NCI-H1048 (cell line): ENCODE measurements around the gene LTA.
"Not testable (repeated sequence)": the region's sequence is repeated elsewhere in the genome, so short reads cannot be mapped to it uniquely, and the experiment has no call there.

Experiments
- DNase-seq: peaks from one replicate; lab custom pipeline; 2025; lab: John Stamatoyannopoulos, UW

Gene LTA

DNA sequence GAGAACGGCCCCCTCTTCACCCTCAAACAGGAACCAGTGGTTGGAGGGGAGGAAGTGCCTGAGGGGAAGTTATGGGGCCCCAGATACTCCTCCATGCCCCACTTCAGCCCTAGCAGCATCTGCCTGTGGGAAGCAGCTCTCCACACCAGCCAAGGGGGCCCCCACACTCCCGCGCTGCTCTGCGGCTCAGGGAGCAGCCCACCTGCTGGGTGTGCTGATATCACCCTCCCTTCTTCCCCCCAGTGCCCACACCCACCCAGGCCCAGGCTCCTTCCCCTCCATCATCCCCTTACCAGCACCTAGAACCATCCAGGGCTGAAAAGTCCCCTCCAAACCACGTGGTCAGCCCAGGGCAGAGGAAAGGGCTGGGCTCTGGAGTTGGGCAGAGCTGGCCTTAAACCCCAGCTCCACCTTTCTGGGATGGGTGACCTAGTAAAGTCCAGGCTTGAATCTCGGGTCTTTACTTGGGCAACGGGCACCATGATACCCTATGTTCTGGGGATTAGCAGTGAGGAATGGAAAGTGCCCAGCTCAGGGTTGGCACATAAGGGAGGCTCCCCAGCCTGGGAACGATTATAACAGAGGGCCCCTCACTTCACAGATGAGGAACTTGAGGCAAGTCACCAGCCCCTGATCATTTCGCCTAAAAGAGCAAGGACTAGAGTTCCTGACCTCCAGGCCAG is 14.7 kb downstream of the LTA start:
- DNase-seq = no peak

DNA sequence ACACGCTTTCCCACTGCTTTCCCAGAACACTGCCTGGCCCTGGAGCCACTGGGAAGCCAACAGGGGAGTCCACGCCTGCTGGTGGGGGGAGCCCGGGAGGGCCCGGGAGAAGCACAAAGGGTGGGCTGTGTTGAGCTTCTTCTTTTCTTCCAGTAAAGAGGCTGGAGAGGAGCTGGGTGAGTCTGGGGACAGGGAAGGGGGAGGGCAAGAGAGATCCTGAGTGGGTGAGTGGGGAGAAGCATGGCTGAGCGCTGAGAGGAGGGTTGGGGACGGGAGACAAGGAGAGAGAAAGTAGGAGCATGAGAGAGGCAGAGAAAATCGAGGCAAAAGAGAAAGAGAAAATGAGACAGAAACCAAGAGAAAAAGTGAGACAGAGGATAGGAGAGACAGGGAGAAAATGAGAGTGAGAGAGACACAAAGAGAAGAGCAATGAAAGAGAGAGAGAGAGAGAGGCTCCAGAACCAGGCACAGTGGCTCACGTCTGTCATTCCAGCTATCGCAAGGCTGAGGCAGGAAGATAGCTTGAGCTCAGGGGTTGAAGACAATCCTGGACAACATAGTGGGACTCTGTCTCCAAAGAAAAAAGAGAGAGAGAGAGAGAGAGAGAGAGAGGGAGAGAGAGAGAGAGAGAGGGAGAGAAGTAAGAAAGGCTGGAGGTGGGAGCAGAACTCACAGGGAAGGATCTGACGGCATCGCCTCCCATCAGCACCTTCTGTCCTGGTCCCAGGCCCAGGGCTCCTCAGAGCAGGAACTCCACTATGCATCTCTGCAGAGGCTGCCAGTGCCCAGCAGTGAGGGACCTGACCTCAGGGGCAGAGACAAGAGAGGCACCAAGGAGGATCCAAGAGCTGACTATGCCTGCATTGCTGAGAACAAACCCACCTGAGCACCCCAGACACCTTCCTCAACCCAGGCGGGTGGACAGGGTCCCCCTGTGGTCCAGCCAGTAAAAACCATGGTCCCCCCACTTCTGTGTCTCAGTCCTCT is 16.0 kb downstream of the LTA start:
- no peak for DNase-seq

DNA sequence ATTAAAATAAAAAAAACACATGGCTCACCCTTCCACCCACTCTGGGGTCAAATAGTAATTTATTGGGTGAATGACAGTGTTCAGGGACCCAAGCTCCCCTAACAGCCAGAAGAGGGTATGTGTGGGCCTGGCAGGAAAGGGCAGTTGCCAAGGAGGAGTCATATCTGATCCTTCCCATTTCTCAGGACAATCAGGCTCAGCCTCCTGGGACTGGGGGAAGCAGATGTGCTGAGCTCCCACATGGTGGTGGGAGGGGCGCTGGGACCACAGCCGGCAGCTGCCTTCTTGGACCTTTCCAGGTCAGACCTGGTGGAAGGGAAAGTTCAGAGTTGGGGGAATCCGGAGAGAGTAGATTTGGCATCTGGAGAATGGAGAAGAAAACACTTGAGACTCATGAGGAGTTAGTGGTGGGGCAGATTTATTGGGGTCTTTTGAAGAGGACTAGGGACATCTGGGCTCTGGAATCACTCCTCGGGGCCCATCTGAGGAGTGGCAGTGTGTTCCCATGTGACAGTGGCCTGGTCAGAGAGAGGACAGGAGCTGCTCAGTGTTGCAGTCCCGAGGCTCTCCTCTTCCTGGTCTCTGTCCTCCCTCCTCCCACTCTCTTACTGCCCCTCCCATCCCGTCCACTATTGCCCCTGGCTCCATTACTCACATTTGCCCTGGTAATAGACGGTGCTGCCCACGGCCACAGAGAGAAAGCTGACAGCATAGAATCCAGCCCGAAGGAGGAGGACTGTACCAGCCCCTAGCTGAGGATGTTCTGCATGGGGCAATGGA is 17.0 kb downstream of the LTA start:
- DNase-seq = no peak

DNA sequence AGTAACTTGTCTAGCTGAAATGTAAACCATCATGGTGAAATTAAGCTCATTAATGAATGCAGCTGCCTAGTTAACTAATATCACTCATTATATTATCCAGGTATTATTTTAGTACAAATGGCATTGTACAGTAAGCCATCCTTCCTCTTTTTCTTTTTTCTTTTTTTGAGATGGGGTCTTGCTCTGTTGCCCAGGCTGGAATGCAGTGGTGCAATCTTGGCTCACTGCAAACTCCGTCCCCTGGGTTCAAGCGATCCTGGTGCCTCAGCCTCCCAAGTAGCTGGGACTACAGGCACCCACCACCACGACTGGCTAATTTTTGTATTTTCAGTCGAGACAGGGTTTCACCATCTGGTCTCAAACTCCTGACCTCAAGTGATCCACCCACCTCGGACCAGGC is 18.6 kb downstream of the LTA start:
- not testable (repeated sequence) for DNase-seq

DNA sequence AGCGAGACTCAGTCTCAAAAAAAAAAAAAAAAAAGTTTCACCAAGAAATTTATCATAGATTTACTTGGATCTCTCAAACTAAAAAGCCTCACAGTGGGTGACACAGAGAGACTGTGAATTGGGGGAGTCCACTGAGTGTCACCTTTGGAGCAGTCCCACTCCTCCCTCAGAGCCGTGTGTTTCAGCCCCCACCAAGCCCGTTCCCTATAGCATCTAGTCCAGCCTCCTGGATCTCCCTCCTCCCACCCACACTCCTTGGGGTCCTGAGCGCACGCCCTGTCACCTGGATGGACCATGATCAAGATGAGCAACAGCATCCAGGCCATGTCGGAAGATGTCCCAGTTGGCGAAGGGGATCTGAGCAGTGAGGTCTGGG is 20.3 kb downstream of the LTA start:
- DNase-seq = no peak

DNA sequence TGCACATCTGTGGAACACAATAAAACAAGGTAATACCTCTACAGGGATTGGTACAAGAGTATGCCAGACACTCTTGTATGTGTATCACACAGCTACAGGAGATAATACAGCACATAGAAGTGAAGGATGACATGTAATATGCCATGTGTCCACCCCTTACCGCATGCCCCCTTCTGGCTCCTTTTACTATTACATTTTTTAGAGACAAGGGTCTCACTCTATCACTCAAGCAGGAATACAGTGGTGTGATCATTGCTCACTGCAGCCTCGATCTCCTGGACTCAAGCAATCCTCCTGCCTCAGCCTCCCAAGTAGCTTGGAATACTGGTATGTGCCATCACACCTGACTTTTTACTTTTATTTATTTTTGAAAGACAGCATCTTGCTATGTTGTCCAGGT is 24.9 kb downstream of the LTA start:
- no peak for DNase-seq

DNA sequence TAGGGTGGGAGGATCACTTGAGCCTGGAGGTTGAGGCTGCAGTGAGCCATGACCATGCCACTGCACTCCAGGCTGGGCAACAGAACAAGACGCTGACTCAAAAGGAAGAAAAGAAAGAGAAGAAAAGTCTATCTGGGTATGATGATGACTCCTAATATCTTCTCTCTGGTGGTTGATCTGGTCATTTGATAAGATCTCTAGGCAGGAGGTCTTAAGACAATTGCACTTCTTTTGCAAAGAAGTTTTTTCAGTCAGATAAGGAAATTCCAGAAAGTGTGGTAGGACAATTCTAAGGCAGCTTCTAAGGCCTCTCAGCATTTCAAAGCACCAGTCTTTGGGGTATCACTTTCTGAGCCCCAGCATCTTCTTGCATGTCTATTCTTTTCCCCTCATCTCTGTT is 35.2 kb downstream of the LTA start:
- no peak for DNase-seq

DNA sequence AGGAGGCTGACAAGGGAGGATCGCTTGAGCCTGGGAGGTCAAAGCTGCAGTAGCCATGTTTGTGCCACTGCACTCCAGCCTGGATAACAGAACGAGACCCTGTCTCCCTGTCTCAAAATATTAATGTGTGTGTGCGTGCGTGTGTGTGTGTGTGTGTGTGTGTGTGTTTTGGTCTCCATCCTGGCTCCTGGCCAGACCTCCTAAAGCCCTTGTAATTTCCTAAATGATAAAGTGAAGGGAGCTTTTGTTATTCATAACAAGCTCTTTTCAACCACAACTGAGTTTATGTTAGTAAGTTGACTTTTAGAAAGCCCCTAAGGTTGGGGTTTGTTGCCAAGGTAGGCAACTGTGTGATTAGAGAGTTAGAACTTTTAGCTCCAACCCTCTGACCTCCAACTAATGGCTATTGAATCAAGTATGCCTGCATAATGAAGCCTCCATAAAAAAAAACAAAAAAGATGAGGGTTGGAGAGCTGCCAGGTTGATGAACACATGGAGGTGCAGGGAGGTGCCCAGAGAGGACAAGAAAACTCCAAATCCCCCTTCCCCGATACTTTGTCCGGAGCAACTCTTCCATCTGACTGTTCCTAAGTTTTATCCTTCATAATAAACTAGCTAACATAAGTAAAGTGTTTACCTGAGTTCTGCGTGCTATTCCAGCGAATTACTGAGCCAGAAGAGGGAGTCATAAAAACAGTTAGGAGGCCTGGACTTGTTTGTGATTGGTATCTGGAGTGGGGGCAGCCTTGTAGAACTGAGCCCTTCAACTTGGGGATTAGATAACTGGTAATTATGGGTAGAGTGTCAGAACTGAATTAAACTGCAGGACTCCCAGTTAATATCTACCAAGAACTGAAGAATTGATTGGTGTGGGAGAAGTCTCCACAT is 37.7 kb downstream of the LTA start:
- no peak for DNase-seq

DNA sequence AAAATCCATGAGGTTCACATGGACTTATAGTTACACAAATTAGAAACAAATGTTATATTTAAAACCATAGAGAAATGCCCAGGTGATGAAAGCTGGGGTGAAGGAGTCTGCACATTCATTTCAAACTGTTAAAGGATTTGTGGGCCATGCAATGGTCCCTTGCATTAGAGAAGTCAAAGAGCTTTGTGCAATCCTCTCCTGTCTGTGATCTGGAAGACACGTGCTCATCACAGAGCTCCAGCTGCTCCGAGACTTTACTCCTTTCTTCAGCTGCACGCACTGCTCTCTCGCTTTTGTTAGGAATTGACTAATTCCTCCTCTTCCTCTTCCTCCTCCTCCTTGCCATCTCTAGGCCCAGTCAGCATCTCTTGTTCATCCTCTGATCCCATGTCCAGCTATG is 38.9 kb downstream of the LTA start:
- no peak for DNase-seq

DNA sequence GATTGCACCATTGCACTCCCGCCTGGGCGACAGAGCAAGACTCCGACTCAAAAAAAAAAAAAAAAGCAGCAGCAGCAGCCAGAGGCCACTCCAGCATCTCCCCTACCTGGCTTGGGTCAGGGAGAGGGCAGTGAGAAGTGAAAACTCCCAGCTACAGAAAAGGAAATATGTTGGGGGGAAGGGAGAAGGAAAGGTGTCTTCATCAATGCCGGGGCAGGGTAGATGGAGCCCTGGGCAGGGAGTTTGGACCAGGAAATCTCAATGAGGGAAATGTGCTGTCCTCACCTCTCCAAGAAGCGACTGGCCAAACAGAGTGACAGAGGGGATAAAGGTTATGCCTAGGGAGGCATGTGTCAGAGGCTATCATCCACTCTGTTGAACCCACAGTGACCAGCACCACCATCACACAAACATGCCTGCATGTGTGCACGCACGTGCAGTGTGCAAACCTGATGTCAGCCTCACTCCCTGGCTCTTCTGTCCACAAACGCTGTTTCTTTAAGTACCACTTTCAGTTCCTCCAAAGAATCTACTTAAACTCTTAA is 42.1 kb downstream of the LTA start:
- DNase-seq = no peak

DNA sequence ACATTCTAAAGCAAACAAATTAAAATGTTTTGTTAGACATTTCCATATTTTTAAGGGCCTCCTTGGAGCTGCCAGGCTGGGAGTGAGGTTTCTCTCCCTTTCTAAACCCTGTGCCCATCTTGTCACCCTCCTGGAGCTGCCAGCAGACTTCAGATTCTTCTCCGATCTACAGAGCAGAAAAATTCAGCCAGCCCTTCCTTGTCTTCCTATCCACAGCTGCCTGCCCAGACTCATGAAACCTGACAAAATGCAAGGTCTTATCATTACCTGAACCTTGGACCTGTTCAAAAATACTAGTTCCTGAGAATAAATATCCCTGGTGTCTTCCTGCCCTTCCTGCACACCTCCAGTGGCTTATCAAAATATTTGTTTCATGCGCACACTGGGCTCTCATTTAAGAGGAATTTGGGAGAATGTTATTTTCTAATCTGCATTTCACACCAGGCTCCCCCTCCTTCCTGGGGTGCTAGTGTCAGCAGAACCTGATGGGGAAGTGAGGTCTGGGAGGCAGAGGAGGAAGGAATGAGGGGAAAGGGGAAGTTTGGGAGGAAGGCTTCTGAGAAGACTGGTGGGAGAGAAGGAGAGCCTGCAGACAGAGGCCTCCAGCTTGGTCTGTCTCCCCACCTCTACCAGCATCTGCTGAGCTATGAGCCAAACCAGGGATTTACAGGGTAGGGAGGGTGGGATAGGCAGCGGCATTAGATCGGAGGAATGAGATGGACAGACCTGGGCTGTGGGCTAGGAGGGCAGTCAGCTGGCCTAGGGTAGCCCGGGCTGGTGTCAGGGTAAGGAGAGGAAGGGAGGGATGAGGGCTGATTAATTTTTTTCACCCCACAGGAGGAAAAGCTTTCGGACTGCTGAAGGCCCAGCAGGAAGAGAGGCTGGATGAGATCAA is 42.8 kb downstream of the LTA start, which contains the start of gene AIF1:
AIF1 (plus strand) TSS at position 551 of the 895 bp plus-strand sequence; CDS start at position 647, 96 bp downstream.
- DNase-seq = no peak

DNA sequence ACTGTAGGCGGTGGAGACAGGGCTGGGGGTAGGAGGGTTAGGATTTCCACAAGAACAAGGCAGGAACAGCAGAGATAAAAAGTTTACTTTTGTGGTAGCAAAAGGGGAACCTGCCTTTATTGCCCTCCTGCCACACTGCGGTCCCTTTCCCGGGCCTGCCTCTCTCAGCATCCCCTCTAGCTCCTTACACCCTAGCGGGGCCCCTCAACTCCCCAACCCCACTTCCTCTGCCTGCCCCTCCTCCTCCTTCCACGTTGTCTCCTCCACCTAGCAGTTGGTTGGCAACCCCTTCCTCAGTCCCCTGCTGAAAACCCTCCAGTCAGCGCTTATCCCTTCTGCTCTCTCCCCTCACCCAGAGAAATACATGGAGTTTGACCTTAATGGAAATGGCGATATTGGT is 43.7 kb downstream of the LTA start:
- no peak for DNase-seq

DNA sequence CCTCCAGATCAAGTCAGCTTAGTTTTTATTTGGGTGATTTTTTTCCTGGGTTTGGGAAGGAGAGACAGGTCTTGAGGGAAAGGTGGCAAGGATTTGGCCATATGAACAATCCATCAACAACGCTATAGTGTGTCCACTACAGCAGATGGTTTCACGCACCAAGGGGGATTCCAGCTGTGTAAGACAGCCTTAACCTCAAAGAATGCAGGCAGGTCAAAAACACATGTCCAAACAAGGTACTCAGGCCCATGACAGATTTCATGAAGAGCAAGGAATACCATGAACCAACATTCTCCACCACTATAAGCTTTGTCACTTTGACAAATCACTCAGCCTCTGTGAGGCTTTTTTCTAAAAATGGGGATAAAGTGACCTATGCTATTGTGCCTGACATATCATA is 44.9 kb downstream of the LTA start:
- no peak for DNase-seq

DNA sequence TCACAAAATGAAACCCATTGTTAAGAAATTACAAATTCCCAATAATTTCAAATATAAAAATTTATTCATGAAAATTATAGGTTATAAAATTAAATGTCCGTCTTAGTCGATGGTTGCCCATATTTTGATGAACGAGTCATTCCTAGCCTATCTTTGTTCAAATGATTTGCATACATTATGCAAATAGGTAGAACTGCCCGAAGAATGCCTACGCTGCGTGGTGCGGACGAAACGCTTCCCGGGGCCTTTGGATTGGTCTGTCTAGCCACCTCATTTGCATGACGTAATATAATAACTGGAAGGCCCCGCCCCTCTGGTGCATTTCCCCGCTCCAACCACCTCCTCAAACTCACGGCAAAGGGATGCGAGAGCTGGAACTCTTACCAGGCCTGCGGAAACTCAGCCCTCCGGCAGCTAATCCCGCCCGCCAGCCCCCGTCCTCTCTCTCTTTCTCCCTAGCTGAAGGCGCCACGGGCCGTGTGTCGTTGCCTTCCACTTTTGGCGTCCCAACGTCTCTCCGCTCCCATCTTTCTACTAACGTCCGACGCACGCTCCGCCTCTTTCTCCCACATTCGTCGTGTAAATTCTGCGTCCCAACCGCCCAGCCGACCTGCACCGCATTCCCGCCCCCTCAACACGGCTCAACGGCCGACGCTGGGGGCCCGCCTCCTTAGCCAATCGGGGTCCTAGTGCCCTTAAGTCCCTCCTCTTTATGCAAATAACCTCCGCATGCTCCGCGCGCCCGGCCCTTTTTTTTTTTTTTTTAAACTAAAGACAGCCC is 47.9 kb downstream of the LTA start:
- peak; percentile 98 for DNase-seq

DNA sequence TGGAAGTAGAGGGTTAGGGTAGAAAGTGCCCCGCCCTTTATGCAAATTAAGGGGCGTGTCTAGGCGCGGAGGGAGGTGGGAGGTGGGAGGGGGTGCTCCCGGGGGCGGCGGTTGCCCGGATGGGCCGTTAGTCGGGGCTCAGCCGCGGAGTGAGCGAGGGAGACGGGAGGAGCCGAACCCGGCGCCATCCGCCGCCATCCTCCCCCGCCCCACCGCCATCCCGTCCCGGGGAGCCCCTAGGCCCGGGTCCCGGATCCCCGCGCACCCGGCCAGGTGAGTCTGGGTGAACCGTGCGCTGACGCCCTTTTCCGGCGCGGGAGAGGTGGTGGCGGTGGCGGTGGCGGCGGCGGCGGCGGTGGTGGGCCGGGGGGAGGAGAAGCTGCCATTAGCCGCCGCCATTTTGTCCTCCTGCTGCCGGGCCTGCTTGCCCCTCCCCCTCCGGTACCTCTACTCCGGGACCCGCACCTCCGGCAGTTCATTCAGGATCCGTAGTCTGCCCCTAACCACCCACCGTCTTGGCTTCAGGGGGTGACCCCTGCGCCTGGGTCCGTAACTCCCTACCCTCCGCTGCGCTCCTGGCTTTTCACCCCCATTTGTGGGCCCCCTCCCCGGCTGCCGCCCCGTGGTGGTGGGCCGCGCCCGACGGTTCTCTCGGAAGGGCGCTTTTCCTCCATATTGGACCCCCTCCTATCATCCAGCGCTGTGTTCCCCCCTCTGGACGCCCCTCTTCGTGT is 48.7 kb downstream of the LTA start, which contains the start of gene PRRC2A:
PRRC2A (plus strand) TSS at position 130 of the 734 bp plus-strand sequence. CDS start 2,075 bp downstream, outside the sequence.
- peak; percentile 98 for DNase-seq

DNA sequence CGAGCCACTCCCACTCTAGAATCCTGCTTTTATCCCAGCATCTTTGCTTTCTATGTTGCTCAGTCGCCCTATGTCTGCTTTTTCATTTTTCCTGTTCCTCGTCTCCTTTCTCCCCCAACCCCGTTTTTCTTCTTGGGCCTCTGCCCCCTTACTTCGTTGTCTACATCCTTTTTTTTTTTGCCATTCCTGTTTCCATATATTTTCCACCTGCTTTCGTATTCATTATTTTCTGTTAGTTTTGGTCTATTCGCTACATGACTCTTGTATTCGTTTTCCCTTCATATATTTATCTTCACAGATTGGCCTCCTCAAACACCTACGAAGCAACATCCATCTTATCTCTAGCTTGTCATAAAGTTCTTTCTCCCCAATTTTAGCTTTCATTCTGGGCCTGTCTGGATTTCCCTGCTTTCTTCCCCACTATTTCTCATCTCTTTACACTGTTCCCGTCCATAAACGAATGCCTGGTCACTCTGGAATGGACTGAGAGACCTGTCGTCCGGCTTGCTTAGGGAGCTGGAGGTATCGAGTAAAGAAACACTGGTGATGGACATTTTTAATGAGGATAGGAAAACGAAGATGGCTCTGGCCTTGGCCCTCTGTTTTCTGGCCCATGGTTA is 49.3 kb downstream of the LTA start:
- DNase-seq = no peak

DNA sequence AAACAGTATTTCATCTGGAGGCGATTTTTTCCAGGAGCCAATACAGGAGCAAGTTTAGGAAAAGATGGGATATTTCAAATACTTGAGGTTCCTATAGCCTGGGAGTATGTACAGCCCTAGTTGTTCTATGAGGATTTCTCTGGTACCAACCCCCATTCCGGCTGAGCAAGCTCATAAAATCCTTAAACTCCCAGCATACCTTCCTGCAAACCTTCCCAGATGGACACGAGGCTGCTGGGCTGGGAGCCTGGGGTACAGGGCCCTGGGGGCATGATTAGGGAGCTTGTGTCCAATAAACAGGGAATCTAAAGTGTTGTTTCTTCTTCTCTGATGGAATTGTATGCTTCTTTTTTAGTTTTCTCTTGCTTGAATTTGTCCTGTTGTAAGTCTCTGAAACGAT is 49.9 kb downstream of the LTA start:
- no peak for DNase-seq

DNA sequence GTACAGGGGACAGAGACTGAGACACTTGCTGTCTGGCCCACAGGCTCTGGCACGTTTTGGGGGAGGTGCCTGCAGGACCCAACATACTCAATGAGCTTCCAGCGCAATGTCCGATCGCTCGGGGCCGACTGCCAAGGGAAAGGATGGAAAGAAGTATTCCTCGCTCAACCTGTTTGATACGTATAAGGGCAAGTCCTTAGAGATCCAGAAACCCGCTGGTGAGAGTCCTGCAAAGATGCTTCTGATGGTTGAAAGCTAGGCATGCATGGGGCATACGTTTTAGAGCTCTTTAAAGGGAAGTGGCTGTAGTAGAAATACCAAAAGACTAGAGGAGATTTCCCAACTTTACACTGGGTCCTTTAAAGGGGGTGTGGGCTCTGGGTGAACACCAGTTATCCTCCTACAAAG is 50.6 kb downstream of the LTA start:
- no peak for DNase-seq
